Tibial nerve (tissue), 4 donors: ENCODE results near the gene HIGD1A. TPM values are rescaled to one million over a fixed set of nuclear protein-coding genes. Genes with fewer than 3 reads are reported as not detected.
A peak's percentile ranks its signal among the peaks of the same experiment; 100 is the strongest.

Experiments used
- DNase-seq, 2 donors: peaks; one replicate each; pipeline ENCODE4 v3.0.0-alpha.2; 2019; ENCODE audit warnings: low spot score in 2 of 2
- H3K27ac ChIP-seq, 4 donors: fragments of 200-600 bp; sonication (generic) in 3 of 4; one replicate each; pipeline ENCODE4 v1.5.1; 2017 to 2019; ENCODE audit warnings: mild to moderate bottlenecking in 1 of 4
- H3K27me3 ChIP-seq, 2 donors: fragments of 200-600 bp; sonication (generic) in 1 of 2; one replicate each; pipeline versions ENCODE4 v1.5.1 to v1.6.0; 2017 to 2019
- H3K36me3 ChIP-seq, 3 donors: fragments of 200-600 bp; sonication (generic); one replicate each; pipeline ENCODE4 v1.5.1; 2018 to 2019
- H3K4me1 ChIP-seq, 4 donors: fragments of 200-600 bp; sonication (generic) in 3 of 4; one replicate each; pipeline ENCODE4 v1.5.1; 2017 to 2019
- H3K4me3 ChIP-seq, 4 donors: fragments of 200-600 bp; sonication (generic) in 3 of 4; one replicate each; pipeline ENCODE4 v1.5.1; 2017 to 2019; ENCODE audit warnings: mild to moderate bottlenecking in 1 of 4, moderate library complexity in 1 of 4
- H3K9me3 ChIP-seq, 4 donors: fragments of 200-600 bp; sonication (generic) in 3 of 4; one replicate each; pipeline ENCODE4 v1.5.1; 2017 to 2019
- CTCF ChIP-seq, 5 experiments: fragments of 200-600 bp in 3 of 5; fragments of 450-650 bp in 2 of 5; sonication (generic) in 3 of 5; IDR thresholded peaks; one replicate each; pipeline ENCODE4 v1.5.1; 2016 to 2019; ENCODE audit warnings: antibody characterized with exemption in 5 of 5, mild to moderate bottlenecking in 3 of 5, moderate library complexity in 2 of 5
- EP300 ChIP-seq, 2 donors: sonication (generic); formaldehyde crosslinking; IDR thresholded peaks; one replicate each; pipeline ENCODE4 v1.6.1; 2017; ENCODE audit warnings: antibody characterized with exemption in 2 of 2, mild to moderate bottlenecking in 1 of 2
- POLR2A ChIP-seq, 2 donors: fragments of 450-650 bp; IDR thresholded peaks; one replicate each; pipeline ENCODE4 v1.6.1; 2017; ENCODE audit warnings: antibody characterized with exemption in 2 of 2, mild to moderate bottlenecking in 2 of 2, moderate library complexity in 2 of 2
- WGBS, 2 donors: methylation state at CpG; one replicate each; pipeline ENCODE4 v1.1.5; 2018; 5-methylcytosine and 5-hydroxymethylcytosine counted together
- total RNA-seq, 4 donors: library from RNA; depleted of rRNA; stranded (reverse); fragments of >200 nt; gene quantifications; one replicate each; pipeline ENCODE4 v1.1.0, GENCODE V29; 2016

HIGD1A gene
- total RNA-seq, 4 donors from 2014 or later, result 155 to 204 (median 186) TPM

- no peak for TF ChIP-seq CTCF (IDR thresholded peaks at IDR 0.05)
- TF ChIP-seq EP300 (IDR thresholded peaks at IDR 0.05), result no peak
- no peak for TF ChIP-seq POLR2A (IDR thresholded peaks at IDR 0.05)
- Histone ChIP-seq H3K36me3 (no peaks in the 10 kb centered on the region), H3K27me3 (no peaks in the 10 kb centered on the region), H3K4me3 (no peak overlapping the region), H3K9me3 (no peaks in the 10 kb centered on the region), H3K27ac (peak overlapping the region in 2 of 4 donors; percentile 73 to 78), H3K4me1 (peaks cover 0 to 58% (median 24%) of the 10 kb centered on the region in 4 donors)
- 59 to 77% methylated on average over 6 of the region's 6 CpGs for WGBS, 2 donors
- DNase-seq, result no peak
Observed at GRCh38 chr3:42851228-42851834, 47.0 kb upstream of the HIGD1A start.

GRCh38 chr3:42850263-42850662 is 46.0 kb upstream of the HIGD1A start:
- H3K27ac ChIP-seq, result peak overlapping the region in 2 of 4 donors; percentile 73 to 78
- no peak overlapping the region for H3K4me3 ChIP-seq
- no peak for DNase-seq
- no peaks in the 10 kb centered on the region for H3K27me3 ChIP-seq
- no peaks in the 10 kb centered on the region for H3K36me3 ChIP-seq
- H3K9me3 ChIP-seq, result no peaks in the 10 kb centered on the region
- no peak for TF ChIP-seq POLR2A (IDR thresholded peaks at IDR 0.05)
- no peak for TF ChIP-seq CTCF (IDR thresholded peaks at IDR 0.05)
- no peak for TF ChIP-seq EP300 (IDR thresholded peaks at IDR 0.05)
- peaks cover 0 to 67% (median 29%) of the 10 kb centered on the region in 4 donors for H3K4me1 ChIP-seq
- 94 to 96% methylated on average over 3 of the region's 3 CpGs for WGBS, 2 donors

GRCh38 chr3:42849017-42849416 is 44.7 kb upstream of the HIGD1A start:
- H3K4me3 ChIP-seq, result no peak overlapping the region
- 90 to 94% methylated on average over 7 of the region's 7 CpGs for WGBS, 2 donors
- no peaks in the 10 kb centered on the region for H3K27me3 ChIP-seq
- H3K27ac ChIP-seq, result peak overlapping the region in 2 of 4 donors; percentile 61 to 84
- no peak for DNase-seq
- no peaks in the 10 kb centered on the region for H3K9me3 ChIP-seq
- no peak for TF ChIP-seq EP300 (IDR thresholded peaks at IDR 0.05)
- no peak for TF ChIP-seq CTCF (IDR thresholded peaks at IDR 0.05)
- no peak for TF ChIP-seq POLR2A (IDR thresholded peaks at IDR 0.05)
- H3K4me1 ChIP-seq, result peaks cover 0 to 76% (median 34%) of the 10 kb centered on the region in 4 donors
- no peaks in the 10 kb centered on the region for H3K36me3 ChIP-seq

GRCh38 chr3:42847731-42848130 is 43.4 kb upstream of the HIGD1A start:
- H3K27me3 ChIP-seq, result no peaks in the 10 kb centered on the region
- DNase-seq, result no peak
- H3K27ac ChIP-seq, result peak overlapping the region; percentile 71 to 89 (median 80)
- no peaks in the 10 kb centered on the region for H3K9me3 ChIP-seq
- no peak for TF ChIP-seq EP300 (IDR thresholded peaks at IDR 0.05)
- no peak for TF ChIP-seq CTCF (IDR thresholded peaks at IDR 0.05)
- TF ChIP-seq POLR2A (IDR thresholded peaks at IDR 0.05), result no peak
- no peaks in the 10 kb centered on the region for H3K36me3 ChIP-seq
- 48 to 50% methylated on average over 4 of the region's 4 CpGs for WGBS, 2 donors
- H3K4me1 ChIP-seq, result peaks cover 0 to 74% (median 32%) of the 10 kb centered on the region in 4 donors
- H3K4me3 ChIP-seq, result no peak overlapping the region

GRCh38 chr3:42846685-42847522 is 42.6 kb upstream of the HIGD1A start:
- Histone ChIP-seq H3K27ac (peak overlapping the region; percentile 71 to 89 (median 80)), H3K4me1 (peaks cover 0 to 73% (median 28%) of the 10 kb centered on the region in 4 donors), H3K36me3 (no peaks in the 10 kb centered on the region), H3K27me3 (no peaks in the 10 kb centered on the region), H3K4me3 (no peak overlapping the region), H3K9me3 (no peaks in the 10 kb centered on the region)
- TF ChIP-seq CTCF (IDR thresholded peaks at IDR 0.05), result no peak
- TF ChIP-seq EP300 (IDR thresholded peaks at IDR 0.05), result no peak
- TF ChIP-seq POLR2A (IDR thresholded peaks at IDR 0.05), result no peak
- WGBS, 2 donors, result 43 to 44% methylated on average over 5 of the region's 5 CpGs
- no peak for DNase-seq
